ENCODE measurements around the gene TFIP11. TPM values are rescaled to one million over a fixed set of nuclear protein-coding genes. Genes with fewer than 3 reads are reported as not detected.

The TFIP11 gene
- total and polyA plus RNA-seq, 2 of the 8 experiments (the other 6 are each of a cell fraction or from before 2014, with no cell fraction given) = 18.1 to 28.3 TPM

DNA sequence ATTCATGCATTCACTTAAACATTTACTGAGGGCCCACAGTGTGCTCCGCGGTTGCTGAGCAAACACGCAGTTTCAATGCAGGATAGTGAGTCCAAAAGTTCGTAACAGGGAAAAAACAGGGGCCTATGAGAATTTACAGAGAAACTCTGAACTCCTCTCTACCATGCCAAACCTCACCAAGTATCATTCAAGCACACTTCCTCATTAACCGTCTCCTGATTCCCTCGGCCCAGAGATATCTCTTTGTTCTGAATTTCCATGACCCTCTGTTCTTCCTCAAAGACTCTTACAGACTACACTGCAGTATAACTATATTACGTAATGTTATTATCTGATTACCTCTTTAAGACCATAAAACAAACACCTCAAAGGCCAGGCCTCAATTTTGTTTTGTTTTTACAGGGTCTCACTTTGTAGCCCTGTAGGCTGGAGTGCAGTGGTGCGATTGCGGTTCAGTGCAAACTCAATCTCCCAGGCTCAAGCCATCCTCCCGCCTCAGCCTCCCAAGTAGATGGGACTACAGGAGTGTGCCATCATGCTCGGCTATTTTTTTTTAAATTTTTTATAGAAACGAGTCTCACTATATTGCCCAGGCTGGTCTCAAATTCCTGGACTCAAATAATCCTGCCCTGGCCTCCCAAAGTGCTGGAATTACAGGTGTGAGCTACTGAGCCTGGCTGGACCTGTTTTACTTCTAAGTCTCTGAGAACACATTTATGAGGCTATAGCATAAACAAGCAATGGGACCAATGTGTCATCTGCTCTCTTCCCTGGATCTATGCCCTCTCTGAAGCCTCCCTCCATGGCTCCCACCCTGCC lies 32.3 kb downstream of the TFIP11 start (continued):
- TF ChIP-seq, protein P1, sequence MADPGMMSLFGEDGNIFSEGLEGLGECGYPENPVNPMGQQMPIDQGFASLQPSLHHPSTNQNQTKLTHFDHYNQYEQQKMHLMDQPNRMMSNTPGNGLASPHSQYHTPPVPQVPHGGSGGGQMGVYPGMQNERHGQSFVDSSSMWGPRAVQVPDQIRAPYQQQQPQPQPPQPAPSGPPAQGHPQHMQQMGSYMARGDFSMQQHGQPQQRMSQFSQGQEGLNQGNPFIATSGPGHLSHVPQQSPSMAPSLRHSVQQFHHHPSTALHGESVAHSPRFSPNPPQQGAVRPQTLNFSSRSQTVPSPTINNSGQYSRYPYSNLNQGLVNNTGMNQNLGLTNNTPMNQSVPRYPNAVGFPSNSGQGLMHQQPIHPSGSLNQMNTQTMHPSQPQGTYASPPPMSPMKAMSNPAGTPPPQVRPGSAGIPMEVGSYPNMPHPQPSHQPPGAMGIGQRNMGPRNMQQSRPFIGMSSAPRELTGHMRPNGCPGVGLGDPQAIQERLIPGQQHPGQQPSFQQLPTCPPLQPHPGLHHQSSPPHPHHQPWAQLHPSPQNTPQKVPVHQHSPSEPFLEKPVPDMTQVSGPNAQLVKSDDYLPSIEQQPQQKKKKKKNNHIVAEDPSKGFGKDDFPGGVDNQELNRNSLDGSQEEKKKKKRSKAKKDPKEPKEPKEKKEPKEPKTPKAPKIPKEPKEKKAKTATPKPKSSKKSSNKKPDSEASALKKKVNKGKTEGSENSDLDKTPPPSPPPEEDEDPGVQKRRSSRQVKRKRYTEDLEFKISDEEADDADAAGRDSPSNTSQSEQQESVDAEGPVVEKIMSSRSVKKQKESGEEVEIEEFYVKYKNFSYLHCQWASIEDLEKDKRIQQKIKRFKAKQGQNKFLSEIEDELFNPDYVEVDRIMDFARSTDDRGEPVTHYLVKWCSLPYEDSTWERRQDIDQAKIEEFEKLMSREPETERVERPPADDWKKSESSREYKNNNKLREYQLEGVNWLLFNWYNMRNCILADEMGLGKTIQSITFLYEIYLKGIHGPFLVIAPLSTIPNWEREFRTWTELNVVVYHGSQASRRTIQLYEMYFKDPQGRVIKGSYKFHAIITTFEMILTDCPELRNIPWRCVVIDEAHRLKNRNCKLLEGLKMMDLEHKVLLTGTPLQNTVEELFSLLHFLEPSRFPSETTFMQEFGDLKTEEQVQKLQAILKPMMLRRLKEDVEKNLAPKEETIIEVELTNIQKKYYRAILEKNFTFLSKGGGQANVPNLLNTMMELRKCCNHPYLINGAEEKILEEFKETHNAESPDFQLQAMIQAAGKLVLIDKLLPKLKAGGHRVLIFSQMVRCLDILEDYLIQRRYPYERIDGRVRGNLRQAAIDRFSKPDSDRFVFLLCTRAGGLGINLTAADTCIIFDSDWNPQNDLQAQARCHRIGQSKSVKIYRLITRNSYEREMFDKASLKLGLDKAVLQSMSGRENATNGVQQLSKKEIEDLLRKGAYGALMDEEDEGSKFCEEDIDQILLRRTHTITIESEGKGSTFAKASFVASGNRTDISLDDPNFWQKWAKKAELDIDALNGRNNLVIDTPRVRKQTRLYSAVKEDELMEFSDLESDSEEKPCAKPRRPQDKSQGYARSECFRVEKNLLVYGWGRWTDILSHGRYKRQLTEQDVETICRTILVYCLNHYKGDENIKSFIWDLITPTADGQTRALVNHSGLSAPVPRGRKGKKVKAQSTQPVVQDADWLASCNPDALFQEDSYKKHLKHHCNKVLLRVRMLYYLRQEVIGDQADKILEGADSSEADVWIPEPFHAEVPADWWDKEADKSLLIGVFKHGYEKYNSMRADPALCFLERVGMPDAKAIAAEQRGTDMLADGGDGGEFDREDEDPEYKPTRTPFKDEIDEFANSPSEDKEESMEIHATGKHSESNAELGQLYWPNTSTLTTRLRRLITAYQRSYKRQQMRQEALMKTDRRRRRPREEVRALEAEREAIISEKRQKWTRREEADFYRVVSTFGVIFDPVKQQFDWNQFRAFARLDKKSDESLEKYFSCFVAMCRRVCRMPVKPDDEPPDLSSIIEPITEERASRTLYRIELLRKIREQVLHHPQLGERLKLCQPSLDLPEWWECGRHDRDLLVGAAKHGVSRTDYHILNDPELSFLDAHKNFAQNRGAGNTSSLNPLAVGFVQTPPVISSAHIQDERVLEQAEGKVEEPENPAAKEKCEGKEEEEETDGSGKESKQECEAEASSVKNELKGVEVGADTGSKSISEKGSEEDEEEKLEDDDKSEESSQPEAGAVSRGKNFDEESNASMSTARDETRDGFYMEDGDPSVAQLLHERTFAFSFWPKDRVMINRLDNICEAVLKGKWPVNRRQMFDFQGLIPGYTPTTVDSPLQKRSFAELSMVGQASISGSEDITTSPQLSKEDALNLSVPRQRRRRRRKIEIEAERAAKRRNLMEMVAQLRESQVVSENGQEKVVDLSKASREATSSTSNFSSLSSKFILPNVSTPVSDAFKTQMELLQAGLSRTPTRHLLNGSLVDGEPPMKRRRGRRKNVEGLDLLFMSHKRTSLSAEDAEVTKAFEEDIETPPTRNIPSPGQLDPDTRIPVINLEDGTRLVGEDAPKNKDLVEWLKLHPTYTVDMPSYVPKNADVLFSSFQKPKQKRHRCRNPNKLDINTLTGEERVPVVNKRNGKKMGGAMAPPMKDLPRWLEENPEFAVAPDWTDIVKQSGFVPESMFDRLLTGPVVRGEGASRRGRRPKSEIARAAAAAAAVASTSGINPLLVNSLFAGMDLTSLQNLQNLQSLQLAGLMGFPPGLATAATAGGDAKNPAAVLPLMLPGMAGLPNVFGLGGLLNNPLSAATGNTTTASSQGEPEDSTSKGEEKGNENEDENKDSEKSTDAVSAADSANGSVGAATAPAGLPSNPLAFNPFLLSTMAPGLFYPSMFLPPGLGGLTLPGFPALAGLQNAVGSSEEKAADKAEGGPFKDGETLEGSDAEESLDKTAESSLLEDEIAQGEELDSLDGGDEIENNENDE (IDR thresholded peaks at IDR 0.05; ENCODE audit: insufficient replicate concordance, low read length) = no peak
- no peak for TF ChIP-seq EZH2 (IDR thresholded peaks at IDR 0.05; ENCODE audit: low read depth, low read length, severe bottlenecking)
- no peak for TF ChIP-seq POU5F1 (IDR thresholded peaks at IDR 0.05; ENCODE audit: low read depth, low read length)
- no peak for TF ChIP-seq BACH1 (IDR thresholded peaks at IDR 0.05; ENCODE audit: low read length)
- no peak for TF ChIP-seq TAF7 (optimal IDR thresholded peaks at IDR 0.05; ENCODE audit: borderline replicate concordance, low read depth, low read length)
- TF ChIP-seq RBBP5 (IDR thresholded peaks at IDR 0.05; ENCODE audit: borderline replicate concordance, low read depth, low read length) = no peak
- no peak for TF ChIP-seq JUND (IDR thresholded peaks at IDR 0.05; ENCODE audit: low read length)
- no peak for TF ChIP-seq NANOG (IDR thresholded peaks at IDR 0.05; ENCODE audit: insufficient read depth, low read depth, low read length, poor library complexity, severe bottlenecking)
- no peak for TF ChIP-seq SP1 (IDR thresholded peaks at IDR 0.05; ENCODE audit: low read depth, low read length)
- TF ChIP-seq GABPA (IDR thresholded peaks at IDR 0.05; ENCODE audit: borderline replicate concordance, insufficient read depth, low read length) = no peak
